AG09319 (cell line): ENCODE measurements around the gene TGIF1.
"Not testable (repeated sequence)": the region's sequence is repeated elsewhere in the genome, so short reads cannot be mapped to it uniquely, and the experiment has no call there.

ENCODE experiments used
- DNase-seq: peaks from one replicate; pipeline ENCODE4 v3.0.0-alpha.2; 2010; ENCODE audit warnings: low read depth; ENCODE audit errors: extremely low read depth
- TF ChIP-seq, protein P1 (sequence below): IDR thresholded peaks from 2 replicates; pipeline ENCODE4 v1.5.1; 2011; ENCODE audit warnings: low read depth, mild to moderate bottlenecking, inconsistent platforms, low read length, moderate library complexity

Gene TGIF1

DNA sequence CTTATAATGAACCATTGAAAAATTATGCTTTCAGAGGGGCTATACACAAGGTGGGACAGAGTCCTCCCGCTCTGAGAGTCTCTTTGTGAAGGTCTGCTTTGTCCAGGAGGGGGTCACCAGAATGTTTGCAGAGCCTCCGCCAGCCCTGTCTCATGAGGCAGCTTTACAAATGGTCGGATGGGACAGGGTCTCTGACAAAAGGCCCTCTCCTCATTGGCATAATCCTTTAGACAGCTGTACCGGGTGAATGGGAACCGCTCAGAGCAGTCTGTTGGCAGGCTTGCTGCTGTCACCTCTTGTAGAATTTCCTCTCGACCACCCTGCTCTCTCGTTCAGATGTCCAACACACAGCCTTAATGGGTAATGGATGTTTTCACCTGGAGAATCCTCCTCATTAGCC lies 40.2 kb upstream of the TGIF1 start:
- DNase-seq = no peak
- TF ChIP-seq, protein P1, sequence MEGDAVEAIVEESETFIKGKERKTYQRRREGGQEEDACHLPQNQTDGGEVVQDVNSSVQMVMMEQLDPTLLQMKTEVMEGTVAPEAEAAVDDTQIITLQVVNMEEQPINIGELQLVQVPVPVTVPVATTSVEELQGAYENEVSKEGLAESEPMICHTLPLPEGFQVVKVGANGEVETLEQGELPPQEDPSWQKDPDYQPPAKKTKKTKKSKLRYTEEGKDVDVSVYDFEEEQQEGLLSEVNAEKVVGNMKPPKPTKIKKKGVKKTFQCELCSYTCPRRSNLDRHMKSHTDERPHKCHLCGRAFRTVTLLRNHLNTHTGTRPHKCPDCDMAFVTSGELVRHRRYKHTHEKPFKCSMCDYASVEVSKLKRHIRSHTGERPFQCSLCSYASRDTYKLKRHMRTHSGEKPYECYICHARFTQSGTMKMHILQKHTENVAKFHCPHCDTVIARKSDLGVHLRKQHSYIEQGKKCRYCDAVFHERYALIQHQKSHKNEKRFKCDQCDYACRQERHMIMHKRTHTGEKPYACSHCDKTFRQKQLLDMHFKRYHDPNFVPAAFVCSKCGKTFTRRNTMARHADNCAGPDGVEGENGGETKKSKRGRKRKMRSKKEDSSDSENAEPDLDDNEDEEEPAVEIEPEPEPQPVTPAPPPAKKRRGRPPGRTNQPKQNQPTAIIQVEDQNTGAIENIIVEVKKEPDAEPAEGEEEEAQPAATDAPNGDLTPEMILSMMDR = no peak

DNA sequence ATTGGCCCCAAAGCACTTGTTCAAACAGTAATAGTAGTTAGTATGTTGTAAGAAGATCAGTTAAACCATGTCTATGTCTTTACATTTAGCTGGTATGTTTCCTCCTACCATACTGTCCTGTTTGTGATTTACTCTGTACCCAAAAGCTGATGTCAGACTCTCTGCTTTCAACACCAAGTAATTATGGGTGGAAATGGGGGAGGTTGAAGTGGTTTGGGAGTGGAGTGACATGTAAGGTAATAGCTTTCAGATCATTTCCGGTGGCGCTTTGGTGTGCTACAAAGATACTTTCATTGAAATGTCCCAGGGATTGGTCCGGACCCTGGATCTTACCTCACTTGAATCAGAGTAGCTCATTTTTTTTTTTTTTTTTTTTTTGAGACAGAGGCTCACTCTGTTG lies 39.7 kb upstream of the TGIF1 start:
- TF ChIP-seq, protein P1 = no peak
- DNase-seq = no peak

DNA sequence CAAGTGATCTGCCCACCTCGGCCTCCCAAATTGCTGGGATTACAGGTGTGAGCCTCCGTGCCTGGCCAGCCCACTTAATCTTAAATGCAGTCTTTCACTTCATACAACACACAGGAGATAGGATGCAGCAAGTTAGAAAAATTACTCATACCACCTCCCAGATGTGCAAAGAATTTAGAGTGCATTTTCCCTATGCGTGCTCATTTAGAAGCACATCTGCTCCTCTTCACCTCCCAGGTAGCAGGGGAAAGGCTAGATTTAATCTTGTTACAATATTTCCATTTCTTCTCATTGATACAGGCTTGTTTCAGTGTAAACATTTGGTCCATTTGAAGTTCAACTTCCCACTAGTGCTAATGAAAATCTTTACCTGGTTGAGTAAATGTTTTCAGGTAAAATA lies 39.1 kb upstream of the TGIF1 start:
- DNase-seq = not testable (repeated sequence)

DNA sequence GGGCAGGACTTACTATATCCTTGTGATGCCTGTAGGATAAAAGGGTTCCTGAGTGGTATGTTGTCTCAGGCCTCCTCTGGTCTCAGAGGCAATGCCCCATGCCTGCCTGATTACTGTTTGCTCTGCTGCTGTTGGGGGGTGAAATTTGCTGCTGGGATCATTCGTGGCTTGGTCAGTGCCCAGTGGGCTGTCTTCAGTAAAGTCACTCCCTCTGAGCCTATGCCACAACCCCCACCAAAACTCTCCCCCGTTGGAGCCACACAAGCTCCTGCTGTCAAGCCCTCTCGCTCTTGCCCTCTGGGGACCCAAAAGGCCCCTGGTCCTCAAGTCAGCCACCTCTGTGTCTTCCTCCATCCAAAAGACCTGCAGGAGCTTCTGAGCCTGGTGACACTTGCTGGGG lies 38.6 kb upstream of the TGIF1 start:
- TF ChIP-seq, protein P1 = no peak
- no peak for DNase-seq

DNA sequence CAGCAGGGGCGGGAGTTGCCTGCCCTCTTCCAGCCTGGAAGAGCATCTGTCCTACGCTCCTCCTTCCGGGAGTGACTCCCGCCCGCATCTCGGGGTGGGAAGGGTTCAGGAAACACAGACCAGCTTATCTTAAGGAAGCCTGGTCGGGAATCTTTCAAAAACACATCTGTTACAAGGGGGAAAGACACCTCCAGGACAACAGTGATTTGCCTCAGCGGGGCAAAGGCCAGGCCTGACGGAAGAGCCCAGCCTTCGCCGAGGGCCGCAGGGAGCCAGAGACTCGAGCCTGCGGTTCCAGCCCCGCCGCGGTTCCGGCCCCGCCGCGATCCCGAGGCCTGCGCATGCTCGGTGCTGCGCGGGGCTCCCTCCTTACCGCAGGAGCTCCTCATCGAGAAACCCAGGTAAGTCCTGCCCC lies 38.1 kb upstream of the TGIF1 start:
- DNase-seq = no peak
- TF ChIP-seq, protein P1 = no peak

DNA sequence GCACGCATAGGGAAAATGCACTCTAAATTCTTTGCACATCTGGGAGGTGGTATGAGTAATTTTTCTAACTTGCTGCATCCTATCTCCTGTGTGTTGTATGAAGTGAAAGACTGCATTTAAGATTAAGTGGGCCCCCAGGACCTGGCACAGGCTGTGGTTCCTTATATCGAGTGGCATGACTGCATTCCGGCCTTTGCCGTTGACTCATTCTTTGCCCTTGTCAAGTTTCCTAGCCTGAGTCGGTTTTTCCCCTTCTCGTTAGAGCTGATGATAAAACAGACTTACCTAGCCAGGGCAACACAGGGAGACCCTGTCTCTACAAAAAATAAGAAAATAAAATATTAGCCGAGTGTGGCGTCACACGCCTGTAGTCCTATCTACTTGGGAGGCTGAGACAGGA lies 37.4 kb upstream of the TGIF1 start:
- not testable (repeated sequence) for DNase-seq

DNA sequence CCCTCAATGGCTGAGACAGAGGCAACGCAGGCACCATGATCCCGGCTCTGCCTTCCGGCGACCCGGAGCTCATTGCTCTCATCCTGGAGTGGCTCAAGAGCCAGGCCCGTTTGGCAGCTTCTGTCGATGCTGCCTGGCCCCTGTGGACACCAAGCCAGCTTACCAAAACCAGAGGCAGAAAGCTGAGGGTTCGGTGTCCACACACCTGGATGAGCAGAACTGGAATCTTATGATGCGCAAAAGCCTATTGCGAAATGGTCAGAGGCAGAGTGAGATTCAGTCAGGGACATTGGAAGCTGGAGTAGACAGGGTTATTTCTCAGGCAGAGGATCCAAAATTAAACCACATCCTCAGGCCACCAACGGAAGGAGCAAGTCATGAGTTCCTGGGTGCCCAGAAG lies 34.9 kb upstream of the TGIF1 start:
- DNase-seq = no peak
- TF ChIP-seq, protein P1 = no peak

DNA sequence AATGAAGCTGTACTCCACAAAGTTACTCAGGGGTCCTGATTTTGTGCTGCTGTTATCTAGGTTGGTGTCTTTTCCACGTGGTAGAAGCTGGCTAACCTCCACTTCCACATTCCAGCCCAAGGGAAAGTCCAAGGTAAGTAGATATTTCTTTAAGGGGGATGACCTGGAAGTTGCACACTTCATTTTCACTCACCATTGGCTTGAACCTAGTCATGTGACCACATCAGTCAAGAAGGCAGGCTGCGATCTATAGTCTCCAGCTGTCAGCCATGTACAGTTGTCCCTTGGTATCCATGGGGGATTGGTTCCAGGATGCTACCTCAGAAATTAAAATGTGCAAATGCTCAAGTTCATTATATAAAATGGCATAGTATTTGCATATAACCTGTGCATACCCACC lies 31.9 kb upstream of the TGIF1 start:
- TF ChIP-seq, protein P1 = no peak

DNA sequence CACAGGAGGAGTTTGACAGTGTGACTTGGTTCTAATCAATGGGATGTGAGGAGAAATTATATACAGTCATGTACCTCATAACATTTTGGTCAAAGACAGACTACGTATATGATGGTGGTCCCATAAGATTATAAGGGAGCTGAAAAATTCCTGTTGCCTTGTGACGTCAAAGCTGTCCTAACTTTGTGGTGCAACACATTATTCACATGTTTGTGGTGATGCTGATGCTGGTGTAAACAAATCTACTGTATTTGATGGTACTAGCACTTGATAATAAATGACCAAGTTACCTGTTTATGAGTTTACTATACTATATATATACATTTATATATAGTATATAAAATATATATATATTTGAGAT lies 29.1 kb upstream of the TGIF1 start:
- TF ChIP-seq, protein P1 = no peak
- DNase-seq = no peak

More for the DNA sequence above, 31.9 kb upstream of the TGIF1 start:
- DNase-seq = no peak
